GM06990 (cell line): ENCODE measurements around the gene ADAMTS13.

ENCODE experiments used
- DNase-seq: peaks from one replicate; pipeline ENCODE4 v3.0.0-alpha.2; 2011; ENCODE audit not compliant: insufficient read length; ENCODE audit errors: extremely low read depth
- H3K27me3 ChIP-seq: replicated peaks from 2 replicates; pipeline ENCODE4 v1.6.0; 2011; ENCODE audit warnings: low read length; ENCODE audit not compliant: control insufficient read depth, insufficient read depth
- H3K36me3 ChIP-seq: 2 replicates; pipeline ENCODE4 v1.5.1; 2011; ENCODE audit warnings: low read length; ENCODE audit not compliant: control insufficient read depth, insufficient read depth
- H3K4me3 ChIP-seq: replicated peaks from 2 replicates; pipeline ENCODE4 v1.5.1; 2011; ENCODE audit warnings: low read depth, mild to moderate bottlenecking, control low read depth, low read length
- CTCF ChIP-seq: IDR thresholded peaks from 2 replicates; pipeline ENCODE4 v1.5.1; 2011; ENCODE audit warnings: low read length, control low read depth, mild to moderate bottlenecking, inconsistent platforms; ENCODE audit not compliant: insufficient read depth, poor library complexity, severe bottlenecking

The ADAMTS13 gene

DNA sequence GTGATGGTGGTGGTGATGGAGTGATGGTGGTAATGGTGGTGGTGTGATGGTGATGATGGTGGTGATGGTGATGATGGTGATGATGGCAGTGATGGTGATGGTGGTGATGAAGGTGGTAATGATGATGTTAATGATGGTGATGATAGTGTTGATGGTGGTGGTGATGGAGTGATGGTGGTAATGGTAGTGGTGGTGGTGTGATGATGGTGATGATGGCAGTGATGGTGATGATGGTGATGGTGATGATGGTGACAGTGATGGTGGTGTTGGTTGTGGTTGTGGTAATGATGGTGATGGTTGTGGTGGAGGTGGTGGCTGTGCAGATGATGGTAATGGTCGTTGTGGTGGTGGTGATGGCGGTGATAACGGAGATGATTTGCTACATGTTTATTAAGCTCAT is 38.7 kb upstream of the ADAMTS13 start:
- no peak overlapping the region for H3K4me3 ChIP-seq
- DNase-seq: no peak
- TF ChIP-seq CTCF: no peak
- no peaks in the 10 kb centered on the region; the same call in 1 of the 2 replicates for H3K27me3 ChIP-seq
- no peaks in the 10 kb centered on the region for H3K36me3 ChIP-seq

- Histone ChIP-seq H3K36me3 (no peaks in the 10 kb centered on the region), H3K4me3 (no peak overlapping the region), H3K27me3 (no peaks in the 10 kb centered on the region; the same call in 1 of the 2 replicates)
- DNase-seq: no peak
- TF ChIP-seq CTCF: no peak
Measured at GRCh38 chr9:133384736-133385321, 37.3 kb upstream of the ADAMTS13 start.

DNA sequence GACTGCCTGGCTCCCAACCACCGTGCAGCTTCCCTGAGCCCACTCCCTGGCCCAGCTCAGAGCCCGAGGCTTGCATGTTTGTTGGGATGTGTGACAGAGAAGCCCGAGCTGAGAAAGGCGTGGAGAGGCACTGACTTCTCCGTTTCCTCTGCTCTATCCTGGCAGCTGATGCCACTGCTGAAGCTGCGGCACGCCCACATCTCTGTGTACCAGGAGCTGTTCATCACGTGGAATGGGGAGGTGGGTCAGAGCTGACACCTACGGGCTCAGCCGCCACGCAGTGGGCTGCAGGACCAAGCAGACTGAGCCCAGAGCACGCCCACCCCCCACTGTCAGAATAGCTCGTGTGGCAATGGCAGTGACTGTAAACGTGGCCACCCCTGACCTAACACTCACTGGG is 36.7 kb upstream of the ADAMTS13 start:
- H3K27me3 ChIP-seq: no peaks in the 10 kb centered on the region; the same call in 1 of the 2 replicates
- H3K36me3 ChIP-seq: no peaks in the 10 kb centered on the region
- H3K4me3 ChIP-seq: no peak overlapping the region
- TF ChIP-seq CTCF: no peak
- no peak for DNase-seq

DNA sequence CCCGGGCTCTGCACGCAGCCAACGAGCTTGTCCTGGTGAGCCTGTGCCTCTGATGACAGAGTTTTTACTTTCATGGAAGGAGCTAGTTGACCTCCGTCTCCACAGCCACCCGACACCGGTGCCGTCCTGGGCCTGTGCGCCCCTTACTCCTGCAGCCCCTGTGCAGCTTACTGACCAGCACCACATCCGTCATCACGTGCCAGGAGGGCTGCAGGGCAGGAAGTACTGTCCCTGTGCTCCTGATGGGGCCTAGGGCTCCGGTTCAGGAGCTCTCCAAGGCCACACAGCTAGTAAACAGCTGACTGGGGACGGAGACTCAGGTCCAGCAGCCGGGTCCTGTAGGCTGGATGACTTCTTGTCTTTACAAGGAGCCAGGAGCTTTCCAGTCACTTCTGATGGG is 35.8 kb upstream of the ADAMTS13 start:
- no peaks in the 10 kb centered on the region for H3K36me3 ChIP-seq
- no peak for DNase-seq
- TF ChIP-seq CTCF: no peak
- no peak overlapping the region for H3K4me3 ChIP-seq
- no peaks in the 10 kb centered on the region; the same call in 1 of the 2 replicates for H3K27me3 ChIP-seq

GRCh38 chr9:133387680-133388079 is 34.5 kb upstream of the ADAMTS13 start:
- no peaks in the 10 kb centered on the region; the same call in 1 of the 2 replicates for H3K27me3 ChIP-seq
- no peak for TF ChIP-seq CTCF
- H3K4me3 ChIP-seq: no peak overlapping the region
- DNase-seq: no peak
- H3K36me3 ChIP-seq: no peaks in the 10 kb centered on the region
